Measurements from ENCODE around the gene KCNK15.

The KCNK15 gene

GRCh38 chr20:44736170-44737021, 9.3 kb upstream of the KCNK15 start:
- DNase-seq (ENCODE audit: low read depth): peak; percentile 94

- no peak for DNase-seq (ENCODE audit: low read depth)
Observed at GRCh38 chr20:44737116-44737515, 8.5 kb upstream of the KCNK15 start.

GRCh38 chr20:44738813-44739477, 6.7 kb upstream of the KCNK15 start:
- peak; percentile 82 for DNase-seq (ENCODE audit: low read depth)

- no peak for DNase-seq (ENCODE audit: low read depth)
Observed at GRCh38 chr20:44739942-44740341, 5.7 kb upstream of the KCNK15 start.

- no peak for DNase-seq (ENCODE audit: low read depth)
Observed at GRCh38 chr20:44742304-44743079, 3.2 kb upstream of the KCNK15 start.

GRCh38 chr20:44743080-44743701, 2.5 kb upstream of the KCNK15 start:
- no peak for DNase-seq (ENCODE audit: low read depth)

GRCh38 chr20:44743916-44744655, 1.6 kb upstream of the KCNK15 start:
- DNase-seq (ENCODE audit: low read depth): no peak

GRCh38 chr20:44745122-44745597, 505 bp upstream of the KCNK15 start:
- DNase-seq (ENCODE audit: low read depth): no peak

GRCh38 chr20:44746367-44747165, 901 bp downstream of the KCNK15 start:
- peak; percentile 38 for DNase-seq (ENCODE audit: low read depth)

GRCh38 chr20:44747166-44748004, 1.7 kb downstream of the KCNK15 start:
- DNase-seq (ENCODE audit: low read depth): peak; percentile 74

- no peak for DNase-seq (ENCODE audit: low read depth)
Observed at GRCh38 chr20:44748005-44748370, 2.3 kb downstream of the KCNK15 start.

- no peak for DNase-seq (ENCODE audit: low read depth)
Observed at GRCh38 chr20:44750081-44750805, 4.6 kb downstream of the KCNK15 start.

GRCh38 chr20:44752099-44752931, 6.7 kb downstream of the KCNK15 start:
- no peak for DNase-seq (ENCODE audit: low read depth)

- DNase-seq (ENCODE audit: low read depth): no peak
Observed at GRCh38 chr20:44754554-44754953, 8.9 kb downstream of the KCNK15 start.

GRCh38 chr20:44756011-44756688, 10.5 kb downstream of the KCNK15 start:
- DNase-seq (ENCODE audit: low read depth): no peak

GRCh38 chr20:44756956-44757355, 11.3 kb downstream of the KCNK15 start:
- DNase-seq (ENCODE audit: low read depth): no peak
